CD4-positive, alpha-beta T cell treated with Interleukin-4 for 1 hour (primary cell): Measurements from ENCODE around the gene TAS2R8.
"Not testable (repeated sequence)": the region's sequence is repeated elsewhere in the genome, so short reads cannot be mapped to it uniquely, and the experiment has no call there.

Experiments used
- DNase-seq, 2 donors: peaks; one replicate each; pipeline ENCODE4 v3.0.0-alpha.2; 2020 to 2022

TAS2R8 gene

DNA sequence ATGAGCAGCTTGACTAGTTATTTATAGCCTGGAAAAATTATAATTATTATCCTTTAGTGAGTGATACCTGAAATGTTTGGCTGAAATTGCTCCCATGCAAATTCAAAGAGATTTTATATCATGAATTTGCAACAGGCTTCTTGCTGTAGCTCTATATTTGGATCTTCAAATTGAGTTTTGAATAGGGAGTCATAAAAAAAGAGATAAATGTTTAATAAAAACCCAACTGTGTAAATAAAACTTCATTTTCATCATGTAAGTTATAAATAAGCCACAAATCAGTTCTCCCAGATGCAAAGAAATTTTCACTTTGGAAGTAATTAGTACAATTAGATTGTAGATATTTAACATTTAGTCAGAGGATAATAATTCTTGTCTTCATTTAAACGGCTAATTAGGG lies at the start of gene TAS2R8:
TSS of gene TAS2R8 (minus strand) at position 101 of the 400 bp plus-strand sequence. CDS start 306 bp downstream, outside the sequence.
- no peak for DNase-seq

- DNase-seq, result no peak
Observed at GRCh38 chr12:10855807-10856206, 48.7 kb upstream of the TAS2R8 start.

DNA sequence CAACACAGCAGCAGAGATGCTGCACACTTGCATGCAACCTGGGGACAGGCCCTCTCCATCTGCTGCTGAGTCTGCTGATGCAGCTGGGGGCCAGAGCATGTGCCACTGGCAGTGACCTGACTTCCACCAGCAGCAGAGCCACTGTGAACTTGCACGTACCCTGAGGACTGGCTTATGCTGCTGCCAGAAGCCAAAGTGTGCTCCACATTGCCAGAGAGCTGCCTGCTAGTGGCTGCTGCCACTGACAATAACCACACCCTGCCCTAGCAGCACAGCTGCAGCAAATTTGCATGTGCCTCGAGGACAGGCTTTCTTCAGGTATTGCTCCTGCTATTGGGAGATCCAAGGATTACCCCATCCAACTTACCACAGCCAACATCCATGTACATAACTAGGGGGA lies 46.7 kb upstream of the TAS2R8 start:
- no peak for DNase-seq

GRCh38 chr12:10851243-10851858 lies 44.3 kb upstream of the TAS2R8 start:
- peak in 1 of 2 donors; percentile 5 for DNase-seq

DNA sequence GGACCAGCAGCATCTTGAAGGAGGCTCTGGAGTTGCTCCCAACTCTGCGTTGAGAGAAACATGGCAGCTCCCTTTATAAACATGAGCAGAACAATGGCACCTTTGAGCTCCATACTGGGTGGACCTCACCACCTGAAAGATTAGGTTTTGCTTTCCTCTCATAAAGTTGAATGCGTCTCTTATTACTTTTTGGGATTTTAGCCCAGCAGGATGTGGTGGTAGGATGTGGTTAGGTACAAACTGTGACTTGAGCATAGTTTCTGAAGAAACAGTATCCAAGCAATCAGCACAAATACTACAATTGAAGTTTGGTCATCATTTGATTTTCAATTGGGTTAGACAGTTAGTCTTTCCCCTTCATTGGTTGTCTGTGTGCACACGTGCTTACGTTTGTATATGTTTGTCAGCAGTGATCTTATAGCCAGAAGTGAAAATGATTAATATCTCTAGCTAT lies 42.4 kb upstream of the TAS2R8 start, which contains the start of gene PRR4:
TSS of gene PRR4 (minus strand) at position 51 of the 454 bp plus-strand sequence. CDS start at position 13, 38 bp downstream.
- DNase-seq, result peak in 1 of 2 donors; percentile 56

- DNase-seq, result no peak
Observed at GRCh38 chr12:10847744-10848143, 40.7 kb upstream of the TAS2R8 start.

DNA sequence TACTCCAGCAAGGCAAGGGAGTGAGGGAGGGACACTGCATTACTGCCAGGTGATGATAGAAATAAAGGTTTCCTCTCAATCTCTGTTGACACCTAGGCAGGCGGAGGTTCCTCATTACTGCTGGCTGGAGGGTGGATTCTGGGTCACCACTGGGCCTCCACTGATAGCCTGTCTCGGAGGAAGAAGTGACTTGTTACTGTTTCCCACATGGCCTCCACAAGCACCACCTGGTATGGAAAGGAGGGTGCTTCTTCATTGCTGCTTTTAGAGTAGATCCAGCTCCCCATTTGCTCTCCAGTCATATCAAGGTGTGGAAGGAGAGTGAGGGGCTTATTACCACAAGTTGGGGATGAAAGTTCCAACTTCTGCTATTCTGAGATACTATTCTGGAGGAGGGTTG lies 35.8 kb upstream of the TAS2R8 start:
- DNase-seq, result no peak

- no peak for DNase-seq
Observed at GRCh38 chr12:10838461-10838860, 31.4 kb upstream of the TAS2R8 start.

DNA sequence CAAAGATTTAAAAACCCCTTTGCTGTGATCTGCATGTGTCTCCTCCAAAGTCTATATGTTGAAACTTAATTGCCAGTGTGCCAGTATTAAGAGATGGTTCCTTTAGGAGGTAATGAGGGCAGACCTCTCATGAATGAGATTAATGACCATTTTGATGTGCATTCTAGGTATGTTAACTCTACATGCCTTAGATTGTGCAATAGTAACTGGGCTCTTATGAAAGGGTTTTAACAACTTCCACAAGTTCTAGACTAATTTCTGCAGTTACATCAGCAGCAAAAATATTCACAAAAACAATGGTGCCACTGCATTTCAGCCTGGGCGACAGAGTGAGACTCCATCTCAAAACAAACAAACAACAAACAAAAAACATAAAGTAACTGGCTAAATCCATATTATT lies 22.9 kb upstream of the TAS2R8 start:
- DNase-seq, result no peak

- no peak for DNase-seq
Observed at GRCh38 chr12:10826258-10826657, 19.2 kb upstream of the TAS2R8 start, which contains the start of gene TAS2R10. Gene TAS2R10, minus strand, starts transcription at chr12:10826358. Its CDS starts 89 bp downstream, at chr12:10826269.

DNA sequence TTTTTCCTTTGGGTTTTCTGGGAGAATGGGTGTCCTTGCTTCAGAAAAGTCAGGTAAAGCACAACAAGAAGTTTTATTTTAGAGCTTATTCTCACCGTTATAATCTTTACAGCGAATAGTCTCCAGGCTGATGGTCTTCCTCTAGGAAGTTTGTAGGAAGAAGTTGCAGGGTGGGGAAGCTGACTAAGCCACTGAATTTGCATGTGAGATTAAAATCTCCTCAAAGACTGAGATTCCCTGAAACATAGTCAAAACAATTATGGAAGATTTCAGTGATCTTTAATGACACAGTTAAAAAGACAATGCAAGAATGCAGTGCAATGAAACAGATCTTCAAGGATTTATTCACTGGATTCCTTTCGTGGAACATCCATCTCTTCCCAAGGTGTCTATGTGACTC lies 17.9 kb upstream of the TAS2R8 start:
- no peak for DNase-seq

DNA sequence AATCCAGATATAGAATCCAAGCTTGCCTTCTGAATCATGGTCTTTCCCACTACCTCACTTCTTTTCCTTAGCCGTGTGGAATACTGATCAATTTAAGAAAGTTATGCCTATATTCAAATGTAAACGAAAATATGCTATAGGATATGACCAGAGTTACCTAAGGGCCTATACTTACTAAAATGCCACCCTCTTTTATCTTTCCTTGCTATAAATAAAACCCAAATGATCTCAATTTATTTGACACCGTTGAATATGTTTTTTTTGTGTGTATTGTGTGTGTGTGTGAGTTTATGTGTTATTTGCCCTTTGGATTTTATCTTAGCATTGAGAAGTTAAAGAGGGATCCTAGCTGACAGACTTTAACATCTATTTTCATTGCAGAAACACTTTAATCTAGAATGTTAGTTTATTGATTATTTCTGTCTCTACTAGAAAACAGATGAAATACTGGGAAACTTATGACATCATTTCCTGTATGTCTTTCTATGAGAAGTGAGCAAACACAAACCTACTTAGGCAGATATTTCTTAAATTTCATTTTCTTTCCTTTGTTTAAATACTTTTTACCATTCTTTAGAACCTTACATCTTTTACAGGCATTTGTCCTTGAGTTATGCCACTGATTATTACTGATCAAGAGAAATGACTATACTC lies 4.9 kb upstream of the TAS2R8 start:
- DNase-seq, result no peak

DNA sequence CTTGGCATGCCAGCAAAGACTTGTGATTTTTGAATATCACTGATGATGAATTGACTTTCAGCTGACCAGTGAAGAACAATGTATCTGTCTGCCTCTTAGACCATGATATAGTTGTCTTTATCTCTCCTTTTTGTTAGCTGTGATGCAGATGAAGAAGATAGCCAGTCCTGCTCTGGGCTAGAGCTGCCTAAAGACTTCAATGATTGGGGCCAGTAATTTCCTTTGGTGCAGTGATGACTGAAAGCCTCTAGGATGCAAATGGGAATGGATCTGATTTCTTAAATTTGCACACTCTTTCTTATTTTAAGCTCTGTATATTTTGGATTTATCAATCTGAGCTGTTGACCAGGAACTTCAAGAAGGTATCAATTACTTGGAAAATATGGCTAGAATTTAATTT lies 3.0 kb upstream of the TAS2R8 start, which contains the start of gene TAS2R9:
TSS of gene TAS2R9 (minus strand) at position 101 of the 400 bp plus-strand sequence. CDS start at position 8, 93 bp downstream.
- DNase-seq, result no peak

DNA sequence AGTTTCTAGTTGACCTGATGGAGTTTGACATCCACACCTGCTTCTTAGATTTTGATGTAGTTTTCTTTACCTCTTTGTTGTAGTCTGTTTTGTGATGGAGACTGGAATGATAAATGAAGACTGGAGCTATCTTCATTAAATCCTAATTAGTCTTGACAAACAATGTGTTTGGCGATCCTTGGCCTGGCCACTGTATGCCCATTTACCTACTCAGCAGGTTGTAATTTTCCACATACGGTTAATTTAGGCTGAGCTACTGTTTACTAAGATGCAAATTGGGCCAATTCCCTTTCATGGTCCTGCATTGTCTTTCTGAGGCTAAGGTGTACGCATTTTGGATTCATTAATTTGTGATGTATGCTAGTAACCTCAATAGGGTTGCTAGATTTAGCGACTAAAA lies 4.5 kb downstream of the TAS2R8 start, which contains the start of gene TAS2R7:
TSS of gene TAS2R7 (minus strand) at position 41 of the 400 bp plus-strand sequence. CDS start 57 bp downstream, outside the sequence.
- DNase-seq, result no peak

DNA sequence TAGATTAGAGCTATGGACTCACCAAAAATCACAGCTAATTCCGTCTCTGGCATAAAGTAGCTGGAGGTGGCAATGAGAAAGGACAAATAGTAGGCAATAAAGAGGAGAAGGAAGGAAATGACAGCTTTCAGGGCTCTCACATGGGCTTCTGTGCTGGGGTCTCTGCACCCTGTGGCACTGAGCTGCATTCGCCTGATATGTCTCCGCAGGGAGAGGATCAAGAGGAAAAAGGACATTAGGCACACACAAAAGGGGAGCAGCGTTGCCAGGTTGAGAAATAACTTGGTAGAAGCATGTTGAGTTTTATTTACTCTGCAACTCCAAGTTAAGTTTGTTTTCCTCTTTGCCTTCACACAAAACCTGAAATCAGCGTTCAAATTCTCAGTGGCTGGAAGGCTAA lies 5.3 kb downstream of the TAS2R8 start:
- no peak for DNase-seq

DNA sequence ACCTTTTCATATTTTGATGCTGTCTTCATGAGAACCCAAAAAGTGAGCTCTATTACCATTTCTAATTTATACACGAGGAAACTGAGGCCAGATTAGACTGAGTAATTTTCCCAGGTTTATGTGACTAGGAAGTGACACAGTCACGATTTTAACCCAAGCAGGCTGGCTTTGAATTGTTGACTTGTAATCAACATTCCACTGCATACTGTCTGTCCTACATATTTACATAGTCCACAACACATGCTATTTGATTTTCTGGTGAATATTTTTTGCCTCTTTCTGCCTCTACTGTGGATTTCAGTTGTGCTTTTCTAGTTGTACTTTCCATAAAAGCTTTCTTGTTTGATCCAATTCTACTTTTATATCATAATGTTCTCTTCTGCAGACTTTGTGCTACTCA lies 12.9 kb downstream of the TAS2R8 start:
- DNase-seq, result no peak

- DNase-seq, result not testable (repeated sequence)
Observed at GRCh38 chr12:10791769-10792168, 15.3 kb downstream of the TAS2R8 start.

- DNase-seq, result no peak
Observed at GRCh38 chr12:10783252-10783651, 23.8 kb downstream of the TAS2R8 start.

- no peak for DNase-seq
Observed at GRCh38 chr12:10779103-10779502, 28.0 kb downstream of the TAS2R8 start.

- peak in 1 of 2 donors; percentile 60 for DNase-seq
Observed at GRCh38 chr12:10771132-10771733, 35.9 kb downstream of the TAS2R8 start.

DNA sequence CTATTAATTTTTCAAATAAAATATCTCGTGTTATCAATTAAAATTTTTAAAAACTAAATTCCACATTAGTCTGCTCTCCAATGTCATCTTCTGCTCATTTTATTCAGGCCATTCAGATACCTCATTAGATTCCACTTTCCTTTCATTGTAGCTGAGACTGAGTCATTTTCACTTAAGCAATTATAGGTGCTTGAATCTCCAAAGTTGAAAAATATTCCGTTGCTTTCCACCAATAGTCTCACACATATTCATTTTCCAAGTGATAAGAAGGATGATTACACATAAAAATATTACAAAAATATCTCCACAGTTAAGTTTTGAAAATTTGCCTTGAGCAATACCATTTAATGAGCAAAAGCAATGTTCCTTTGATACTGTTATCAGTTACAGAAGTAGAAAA lies 47.4 kb downstream of the TAS2R8 start:
- no peak for DNase-seq

DNA sequence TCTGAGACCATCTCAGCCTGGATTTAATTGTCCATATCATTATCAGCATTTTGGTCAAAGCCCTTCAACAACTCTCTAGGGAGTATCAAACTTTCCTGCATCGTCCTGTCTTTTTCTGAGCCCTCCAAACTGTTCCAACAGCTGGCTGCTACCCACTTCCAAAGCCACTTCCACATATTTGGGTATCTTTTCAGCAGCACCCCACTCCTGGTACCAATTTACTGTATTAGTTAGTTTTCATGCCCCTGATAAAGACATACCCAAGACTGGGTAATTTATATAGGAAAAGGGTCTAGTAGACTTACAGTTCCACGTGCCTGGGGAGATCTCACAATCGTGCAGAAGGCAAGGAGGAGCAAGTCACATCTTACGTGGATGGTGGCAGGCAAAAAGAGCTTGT lies 50.9 kb downstream of the TAS2R8 start:
- no peak for DNase-seq
